Activated T-cell treated with anti-CD3 and anti-CD28 coated beads for 1 hour (primary cell): ENCODE measurements around the gene SHOC2.

Experiments
- DNase-seq: peaks from one replicate; pipeline ENCODE4 v3.0.0-alpha.2; 2020; ENCODE audit warnings: low read depth

Gene SHOC2

GRCh38 chr10:110946496-110946895, 27.1 kb downstream of the SHOC2 start:
- DNase-seq = no peak

- DNase-seq = no peak
Measured at GRCh38 chr10:110947061-110947595, 27.7 kb downstream of the SHOC2 start.

DNA sequence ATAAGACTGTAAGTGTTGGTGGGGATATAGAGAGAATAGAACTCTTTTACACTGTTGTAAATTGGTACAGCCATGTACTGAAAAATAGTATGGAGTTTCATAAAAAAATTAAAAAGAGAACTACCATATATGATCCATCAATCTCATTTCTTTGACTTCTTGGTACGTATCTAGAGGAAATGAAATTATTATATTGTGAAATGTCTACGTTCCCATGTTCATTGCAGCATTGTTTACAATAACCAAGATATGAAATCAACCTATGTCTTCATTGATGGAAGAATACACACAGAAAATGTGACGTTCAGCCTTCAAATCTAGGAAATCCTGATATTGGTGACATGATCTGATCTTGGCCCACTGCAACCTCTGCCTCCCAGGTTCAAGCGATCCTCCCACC, 32.0 kb downstream of the SHOC2 start:
- DNase-seq = no peak

DNA sequence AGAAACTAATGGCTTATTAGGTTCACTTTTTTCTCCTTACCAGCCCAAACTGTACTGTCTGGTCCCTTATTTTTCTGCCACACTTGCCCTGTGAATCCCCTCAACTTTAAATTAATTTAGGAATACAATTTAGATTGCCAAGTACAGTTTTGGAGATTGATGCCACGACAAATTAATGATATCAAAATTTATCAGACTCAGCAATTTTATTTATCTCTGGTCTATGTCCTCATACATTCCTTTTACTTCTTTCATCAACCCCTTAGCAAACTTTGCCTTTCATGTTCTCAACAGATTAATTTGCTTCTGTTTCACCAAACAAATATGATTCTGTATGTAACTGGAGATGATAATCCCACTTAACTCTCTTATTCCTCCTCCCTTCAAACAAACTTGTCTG, 38.2 kb downstream of the SHOC2 start:
- DNase-seq = no peak

DNA sequence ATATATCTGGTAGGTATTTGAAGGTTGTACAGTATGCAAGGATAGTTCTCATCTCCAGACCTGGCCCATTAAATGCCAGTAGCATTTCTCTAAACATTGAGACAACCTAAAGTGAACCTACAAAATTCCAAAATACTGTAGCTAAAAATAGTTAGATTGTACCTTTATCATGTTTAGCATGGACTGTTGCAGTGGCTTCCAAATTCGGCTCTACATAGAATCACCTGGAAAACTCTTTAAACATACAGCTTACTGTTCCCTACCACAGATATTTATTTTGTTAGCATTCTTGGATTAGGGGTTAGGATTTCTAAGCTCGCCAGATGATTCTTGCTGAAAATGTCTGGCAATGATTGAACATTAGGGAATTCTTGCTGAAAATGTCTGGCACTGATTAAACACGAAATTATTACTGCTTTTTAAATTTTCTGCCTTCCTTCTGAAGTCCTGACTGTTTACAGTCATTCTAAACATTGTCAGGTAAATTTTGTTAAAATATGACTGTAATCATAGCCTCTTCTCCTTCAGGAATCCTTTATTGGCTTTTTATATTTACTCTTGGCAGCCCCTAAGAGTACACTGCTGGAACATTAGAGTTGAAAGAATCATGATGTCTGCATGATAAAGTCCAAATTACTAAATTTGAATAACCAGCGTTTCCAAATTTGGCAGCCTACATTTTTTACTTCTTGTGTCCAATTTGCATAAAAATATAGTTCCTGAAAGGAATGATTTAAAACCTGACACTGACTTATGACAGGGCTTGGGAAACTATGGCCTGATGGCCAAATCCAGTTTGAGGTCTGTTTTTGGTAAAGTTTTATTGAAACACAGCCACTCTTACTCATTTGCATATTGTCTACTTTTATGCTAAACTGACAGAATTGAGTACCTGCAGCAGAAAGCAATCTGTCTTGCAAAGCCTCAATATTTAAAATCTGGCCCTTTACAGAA, 40.3 kb downstream of the SHOC2 start:
- DNase-seq = no peak

GRCh38 chr10:110960333-110960712, 40.9 kb downstream of the SHOC2 start:
- DNase-seq = no peak

DNA sequence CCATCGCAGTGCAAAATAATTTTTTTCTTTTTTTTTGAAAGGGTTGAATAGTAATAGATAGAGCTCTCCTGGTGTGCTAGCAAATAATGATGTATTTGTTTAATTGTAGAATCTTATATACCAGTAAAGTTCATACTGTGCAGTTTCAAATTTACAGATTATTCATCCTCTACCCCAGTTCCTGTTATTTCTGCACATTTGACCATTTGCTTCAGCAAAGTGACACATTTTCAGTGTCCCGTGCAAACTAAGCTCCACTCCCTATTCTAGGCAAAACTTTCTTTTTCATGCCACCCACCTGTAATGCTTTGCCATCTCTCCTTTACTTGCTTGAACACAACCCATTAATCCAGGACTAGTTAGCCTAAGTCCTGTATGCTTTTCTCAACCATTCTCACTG, 43.0 kb downstream of the SHOC2 start:
- no peak for DNase-seq

- no peak for DNase-seq
Measured at GRCh38 chr10:110963162-110963561, 43.8 kb downstream of the SHOC2 start.

- no peak for DNase-seq
Measured at GRCh38 chr10:110964681-110965080, 45.3 kb downstream of the SHOC2 start.

DNA sequence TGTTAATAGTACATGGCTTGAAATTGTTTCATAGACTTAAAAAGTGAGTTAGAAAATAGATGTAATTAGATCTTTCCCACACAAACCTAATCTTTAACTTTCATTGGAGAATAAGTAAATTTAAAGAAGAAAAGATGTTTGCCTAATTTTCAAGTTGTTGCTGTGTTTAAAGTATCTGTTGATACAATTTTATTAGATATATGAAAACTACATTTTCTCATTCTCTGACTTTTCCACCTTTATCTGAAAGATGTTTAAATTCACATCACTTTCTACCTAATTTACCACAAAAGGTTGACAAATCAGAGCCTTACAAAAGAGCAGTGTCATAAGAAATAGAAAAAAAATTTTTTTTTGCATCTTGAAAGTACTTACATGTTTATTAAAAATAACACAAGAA, 45.8 kb downstream of the SHOC2 start:
- DNase-seq = no peak

DNA sequence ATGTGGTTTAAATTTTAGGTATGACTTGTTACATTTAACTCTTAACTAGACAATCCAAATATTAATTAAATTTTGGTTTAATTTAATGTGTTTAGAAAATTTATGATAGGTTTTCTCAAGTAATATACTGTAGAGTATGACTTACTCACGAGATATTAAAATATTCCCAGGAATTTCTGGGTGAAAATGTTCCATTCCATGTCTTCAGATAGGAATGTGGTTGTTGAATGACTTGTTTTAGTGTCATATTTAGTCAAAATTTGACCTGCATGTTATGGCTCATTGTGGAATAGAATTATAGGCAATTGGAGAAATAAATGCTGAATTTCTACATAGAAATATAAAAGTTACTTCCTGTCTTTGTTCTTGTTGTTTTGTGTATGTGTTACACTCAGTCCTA, 46.7 kb downstream of the SHOC2 start:
- DNase-seq = no peak

- no peak for DNase-seq
Measured at GRCh38 chr10:110967009-110967630, 47.7 kb downstream of the SHOC2 start.

GRCh38 chr10:110967645-110968044, 48.2 kb downstream of the SHOC2 start:
- DNase-seq = no peak

- DNase-seq = no peak
Measured at GRCh38 chr10:110969183-110969582, 49.8 kb downstream of the SHOC2 start.

GRCh38 chr10:110971638-110972037, 52.2 kb downstream of the SHOC2 start:
- no peak for DNase-seq

- DNase-seq = no peak
Measured at GRCh38 chr10:110972231-110973134, 53.1 kb downstream of the SHOC2 start.

DNA sequence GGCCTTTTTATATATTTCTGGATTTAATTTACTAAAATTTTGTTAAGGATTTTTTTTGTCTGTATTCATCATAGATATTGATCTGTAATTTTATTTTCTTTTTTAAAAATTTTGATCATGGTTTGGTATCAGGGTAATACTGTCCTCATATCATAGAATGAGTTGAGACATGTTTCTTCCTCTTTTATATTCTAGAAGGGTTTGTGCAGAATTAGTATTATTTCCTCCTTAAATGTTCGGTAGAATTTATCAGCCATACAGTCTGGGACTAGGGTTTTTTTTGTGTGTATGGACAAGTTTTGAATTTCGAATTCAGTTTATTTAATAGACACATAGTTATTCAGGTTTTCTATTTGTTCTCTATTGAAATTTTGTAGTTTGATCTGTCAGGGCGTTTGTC, 54.0 kb downstream of the SHOC2 start:
- DNase-seq = no peak

DNA sequence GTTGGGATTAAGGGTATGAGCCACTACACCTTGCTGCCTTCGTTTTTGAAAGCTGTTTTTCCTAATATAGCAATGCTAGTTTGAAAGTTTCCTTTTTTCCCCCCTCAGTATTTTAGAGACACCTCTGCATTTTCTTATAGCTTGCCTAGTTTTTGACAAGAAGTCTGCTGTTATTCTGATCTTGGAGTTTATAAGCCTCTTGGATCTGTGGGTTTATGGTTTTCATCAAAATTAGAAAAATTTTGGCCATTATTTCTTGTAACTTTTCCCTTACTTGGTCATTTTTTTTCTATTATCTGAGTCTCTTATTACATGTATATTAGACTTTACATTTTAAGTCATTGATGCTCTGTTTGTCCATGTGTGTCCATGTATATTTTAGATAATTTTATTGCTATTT, 57.2 kb downstream of the SHOC2 start:
- no peak for DNase-seq

DNA sequence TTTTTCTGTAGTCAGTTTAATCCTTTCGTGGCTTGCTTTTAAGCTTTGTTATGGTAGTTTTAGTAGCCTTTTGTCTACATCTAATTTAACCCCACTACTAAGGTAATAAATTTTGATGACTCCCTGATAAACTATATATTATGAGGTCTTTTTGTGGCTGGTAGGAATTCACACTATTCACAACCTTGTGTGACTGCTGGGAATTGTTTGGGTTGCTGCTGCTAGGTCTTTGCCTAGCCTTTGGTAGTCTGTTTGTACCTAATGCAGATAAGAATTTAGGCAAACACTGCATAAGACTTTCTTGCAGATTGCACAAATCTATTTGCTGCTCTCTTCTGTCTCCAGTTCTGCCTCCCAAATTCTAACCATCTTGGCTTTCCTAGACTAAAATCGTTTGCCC, 58.3 kb downstream of the SHOC2 start:
- no peak for DNase-seq

DNA sequence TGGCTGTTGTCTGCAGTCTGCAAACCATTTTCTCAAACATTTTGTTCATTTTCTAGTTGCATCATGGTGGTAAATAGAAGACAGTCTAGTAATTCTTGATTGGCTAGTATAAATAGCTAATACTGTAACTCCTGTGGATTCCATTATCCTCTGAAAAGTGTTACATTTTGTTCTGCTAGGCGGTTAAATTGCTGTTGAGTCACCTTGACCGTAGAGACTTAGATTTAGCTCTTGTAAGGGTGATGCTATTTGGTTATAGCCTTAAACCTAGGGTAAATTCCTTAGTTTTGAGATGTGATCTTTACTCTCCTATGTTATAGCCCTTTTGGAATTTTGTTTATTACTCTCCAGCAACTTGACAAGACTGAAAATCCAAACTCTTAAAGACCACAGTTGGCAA, 58.8 kb downstream of the SHOC2 start:
- DNase-seq = no peak

- no peak for DNase-seq
Measured at GRCh38 chr10:110979611-110980010, 60.2 kb downstream of the SHOC2 start.

- no peak for DNase-seq
Measured at GRCh38 chr10:110980807-110981206, 61.4 kb downstream of the SHOC2 start.
